ENCODE results near the gene MUS81.
A peak's percentile ranks its signal among the peaks of the same experiment; 100 is the strongest.

MUS81 gene

DNA sequence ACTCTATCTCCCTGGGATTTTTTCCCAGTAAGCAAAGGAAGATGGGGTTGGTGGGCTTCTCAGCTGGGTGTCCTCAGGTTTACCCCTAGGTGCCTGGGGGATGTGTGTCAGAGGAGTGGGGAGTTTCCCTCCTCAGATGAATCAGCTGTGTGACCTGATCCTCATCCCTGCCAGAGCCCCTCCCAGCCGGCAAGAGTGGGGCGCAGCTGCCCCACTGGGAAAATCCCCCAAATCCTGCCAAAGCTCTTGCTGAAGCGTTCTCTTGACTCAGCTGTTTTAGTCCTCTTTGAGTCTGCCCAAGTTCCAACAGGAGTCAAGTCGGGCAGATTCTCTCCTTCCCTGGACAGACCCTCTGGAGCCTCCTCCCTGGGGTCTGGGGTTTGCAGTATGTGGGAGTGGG is 52.6 kb downstream of the MUS81 start:
- H3K4me3 ChIP-seq (ENCODE audit: low read depth, low read length) = no peak overlapping the region
- DNase-seq (ENCODE audit: low read depth) = no peak
- TF ChIP-seq POLR2A (IDR thresholded peaks at IDR 0.05; ENCODE audit: extremely low read depth, insufficient read length) = no peak
- no peak for TF ChIP-seq MAX (IDR thresholded peaks at IDR 0.05; ENCODE audit: low read depth, low read length)
- TF ChIP-seq MYC (IDR thresholded peaks at IDR 0.05; ENCODE audit: low read depth, low read length) = no peak
- no peak for TF ChIP-seq CTCF (IDR thresholded peaks at IDR 0.05; ENCODE audit: low read depth, low read length)

DNA sequence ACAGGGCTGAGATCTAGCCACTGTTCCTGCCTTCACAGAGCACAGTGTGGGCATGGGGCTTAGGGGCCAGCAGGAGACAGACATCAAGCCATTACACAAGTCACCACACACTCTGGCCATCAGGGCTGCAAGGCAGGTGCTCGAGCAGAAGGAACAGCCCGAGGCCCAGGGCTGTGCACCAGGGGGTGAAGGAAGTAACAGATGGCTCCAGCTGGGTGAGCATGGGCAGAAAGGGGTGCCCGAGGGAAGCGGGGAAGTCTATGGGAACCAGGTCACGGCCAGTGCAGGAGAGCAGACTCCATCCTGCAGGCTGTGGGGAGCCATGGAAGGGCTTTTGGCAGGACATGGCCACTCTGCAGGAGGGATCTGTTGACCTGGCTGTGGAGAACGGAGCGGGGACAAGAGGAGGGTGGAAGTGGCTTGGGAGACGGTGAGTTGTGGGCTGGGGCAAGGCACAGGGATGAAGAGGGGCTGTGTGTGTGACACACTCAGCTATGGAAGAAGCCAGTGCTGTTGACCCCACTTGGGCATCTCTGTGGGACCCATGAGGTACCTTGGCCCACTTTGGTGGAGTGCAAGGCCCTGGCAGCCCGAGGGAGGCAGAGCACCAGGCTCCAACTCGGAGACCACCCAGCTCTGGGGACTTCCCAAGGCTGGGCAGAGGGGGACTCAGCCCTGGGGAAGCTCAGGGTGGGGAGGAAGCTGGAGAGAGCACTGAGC is 55.0 kb downstream of the MUS81 start:
- peak overlapping the region; percentile 19 for H3K4me3 ChIP-seq (ENCODE audit: low read depth, low read length)
- DNase-seq (ENCODE audit: low read depth) = peak; percentile 73
- TF ChIP-seq CTCF (IDR thresholded peaks at IDR 0.05; ENCODE audit: low read depth, low read length) = no peak
- TF ChIP-seq POLR2A (IDR thresholded peaks at IDR 0.05; ENCODE audit: extremely low read depth, insufficient read length) = no peak
- no peak for TF ChIP-seq MYC (IDR thresholded peaks at IDR 0.05; ENCODE audit: low read depth, low read length)
- no peak for TF ChIP-seq MAX (IDR thresholded peaks at IDR 0.05; ENCODE audit: low read depth, low read length)

DNA sequence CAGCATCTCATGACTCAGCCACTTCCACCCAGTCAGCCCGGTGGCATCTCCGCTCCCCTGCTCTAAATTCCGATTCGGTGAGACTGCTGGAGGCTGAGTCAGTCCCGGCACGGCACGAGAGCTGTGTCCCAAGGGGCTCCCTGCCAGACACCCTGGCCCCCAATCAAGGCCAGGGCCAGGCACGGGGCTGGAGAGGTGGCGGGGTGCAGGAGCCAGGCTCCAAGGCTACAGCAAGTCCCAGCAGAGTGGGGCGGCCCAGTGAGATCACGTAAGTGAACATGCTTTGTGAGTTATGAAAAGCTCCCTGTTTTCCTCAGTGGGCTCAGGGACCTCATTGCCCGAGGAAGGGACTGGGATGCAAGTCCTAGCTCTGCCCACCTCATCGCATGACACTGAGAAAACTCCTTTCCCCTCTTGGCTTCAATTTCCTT is 55.6 kb downstream of the MUS81 start:
- TF ChIP-seq MAX (IDR thresholded peaks at IDR 0.05; ENCODE audit: low read depth, low read length) (peak; percentile 24; the same call in 1 of the 2 replicates), MYC (IDR thresholded peaks at IDR 0.05; ENCODE audit: low read depth, low read length) (no peak)
- peak; percentile 96 for DNase-seq (ENCODE audit: low read depth)
- H3K4me3 ChIP-seq (ENCODE audit: low read depth, low read length) = peak overlapping the region; percentile 9

Measured in NB4 (cell line).